ENCODE measurements around the gene INPP5A. TPM values are rescaled to one million over a fixed set of nuclear protein-coding genes. Genes with fewer than 3 reads are reported as not detected.

Gene INPP5A
- total RNA-seq, 1 experiment from 2014 or later = 12.3 TPM

DNA sequence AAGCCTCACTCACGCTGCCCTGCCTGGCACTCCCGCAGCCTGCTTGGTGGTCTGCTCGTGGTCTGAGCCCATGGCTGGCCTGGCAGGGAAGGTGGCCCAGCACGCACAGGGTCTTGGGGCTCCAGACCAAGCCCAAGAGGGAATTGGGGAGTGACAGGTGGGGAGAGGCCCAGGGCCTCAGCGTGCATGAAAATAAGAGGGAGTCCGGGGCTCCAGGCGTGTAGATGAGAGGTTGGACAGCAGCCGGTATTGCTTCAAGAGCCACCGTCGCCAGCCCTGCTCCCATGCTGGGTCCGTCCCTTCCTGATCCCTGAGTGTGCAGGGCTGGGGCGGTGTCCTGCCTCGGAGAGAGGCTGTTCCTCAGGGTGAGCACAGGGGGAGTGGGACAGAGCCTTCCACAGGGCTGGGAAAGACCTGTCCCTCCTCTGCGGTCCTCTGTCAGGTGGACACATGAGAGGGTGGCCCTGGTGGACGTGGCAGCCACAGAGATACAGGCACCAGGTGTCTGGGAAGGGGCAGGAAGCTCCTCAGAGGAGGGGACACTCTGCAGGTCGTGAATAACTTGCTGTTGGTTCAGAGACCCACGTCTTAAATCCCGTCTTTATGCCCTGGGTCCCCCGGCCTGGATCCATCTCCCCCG, 113.1 kb downstream of the INPP5A start:
- ChIA-PET POLR2A (no interaction called here), CTCF (no interaction called here), RAD21 (ENCODE audit: low non-redundant PET in 1 of 2, low total read pairs in 2 of 2, uncharacterized antibody in 2 of 2, unreplicated experiment in 2 of 2) (no interaction called here)
- ATAC-seq (no peak), DNase-seq (ENCODE audit: low read depth, low spot score) (no peak)
- BruUV-seq (replicated peaks) = no TSS peak
- no peaks in the 10 kb centered on the region for H3K9me3 ChIP-seq (ENCODE audit: control insufficient read depth in 1 of 2, insufficient read depth in 1 of 2, low read depth in 1 of 2, low read length in 2 of 2)
- no peak overlapping the region for H2AFZ ChIP-seq (ENCODE audit: low read depth, low read length, poor library complexity, severe bottlenecking)
- intact Hi-C loops (cut with micrococcal nuclease) = no loop called here
- no peaks in the 10 kb centered on the region for H3K27me3 ChIP-seq (ENCODE audit: insufficient read depth, low read length)
- H3K79me2 ChIP-seq (ENCODE audit: insufficient read depth, low read length) = no peaks in the 10 kb centered on the region
- H3K4me3 ChIP-seq (replicated peaks in 1 of 2; ENCODE audit: low read depth in 1 of 2, low read length in 2 of 2) = no peak overlapping the region
- H3K4me1 ChIP-seq (ENCODE audit: control insufficient read depth in 1 of 2, insufficient read depth in 2 of 2, low read length in 2 of 2) = no peaks in the 10 kb centered on the region
- no peaks in the 10 kb centered on the region for H3K36me3 ChIP-seq (ENCODE audit: control insufficient read depth in 1 of 2, insufficient read depth in 2 of 2, low read length in 2 of 2)
- no peak overlapping the region for H3K9ac ChIP-seq (ENCODE audit: low read length)
- H3K4me2 ChIP-seq (ENCODE audit: low read length) = no peak overlapping the region
- no peaks in the 10 kb centered on the region for H4K20me1 ChIP-seq (ENCODE audit: insufficient read depth)
- no peak for TF ChIP-seq SIN3A (IDR thresholded peaks at IDR 0.05; ENCODE audit: low read depth)
- no peak for TF ChIP-seq SP1 (IDR thresholded peaks at IDR 0.05; ENCODE audit: low read depth)
- no peak for TF ChIP-seq JUND (IDR thresholded peaks at IDR 0.05)
- no peak for TF ChIP-seq TCF7L2 (IDR thresholded peaks at IDR 0.05; ENCODE audit: borderline replicate concordance, extremely low read depth, insufficient read depth, insufficient read length)
- no peak overlapping the region for H3K27ac ChIP-seq (ENCODE audit: low read depth, low read length)
- H3K9me2 ChIP-seq (ENCODE audit: insufficient read depth) = no peaks in the 10 kb centered on the region

DNA sequence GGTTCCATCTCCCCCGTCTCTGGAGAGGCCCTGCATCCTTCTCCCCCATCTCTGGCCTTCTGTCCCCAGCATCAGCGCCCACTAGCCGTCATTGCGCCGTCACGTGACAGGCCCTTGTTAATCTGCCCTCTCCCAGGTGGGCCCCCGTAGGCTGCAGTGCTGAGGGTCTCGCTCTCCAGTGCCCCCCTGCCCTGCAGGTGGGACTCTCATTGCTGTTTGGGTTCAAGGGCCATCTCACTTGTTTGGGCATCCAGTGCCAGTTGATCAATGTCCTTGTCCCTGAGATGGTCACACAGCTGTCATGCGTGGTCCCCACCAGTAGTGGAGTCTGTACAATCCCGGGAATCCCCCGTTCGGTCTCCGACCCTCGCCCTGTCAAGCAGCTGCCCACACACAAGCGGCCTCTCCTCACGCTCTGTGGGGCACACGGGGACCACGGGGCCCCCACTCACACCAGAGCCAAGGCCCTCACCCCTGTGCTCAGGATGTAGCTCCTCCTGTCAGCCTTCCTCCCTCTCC, 114.0 kb downstream of the INPP5A start:
- DNase-seq (ENCODE audit: low read depth, low spot score) = no peak
- no peaks in the 10 kb centered on the region for H4K20me1 ChIP-seq (ENCODE audit: insufficient read depth)
- H3K9ac ChIP-seq (ENCODE audit: low read length) = no peak overlapping the region
- H3K4me2 ChIP-seq (ENCODE audit: low read length) = no peak overlapping the region
- H3K9me3 ChIP-seq (ENCODE audit: control insufficient read depth in 1 of 2, insufficient read depth in 1 of 2, low read depth in 1 of 2, low read length in 2 of 2) = no peaks in the 10 kb centered on the region
- H3K79me2 ChIP-seq (ENCODE audit: insufficient read depth, low read length) = no peaks in the 10 kb centered on the region
- no peak overlapping the region for H3K27ac ChIP-seq (ENCODE audit: low read depth, low read length)
- no peak for ATAC-seq
- H2AFZ ChIP-seq (ENCODE audit: low read depth, low read length, poor library complexity, severe bottlenecking) = no peak overlapping the region
- ChIA-PET RAD21 (ENCODE audit: low non-redundant PET in 1 of 2, low total read pairs in 2 of 2, uncharacterized antibody in 2 of 2, unreplicated experiment in 2 of 2) (no interaction called here), CTCF (no interaction called here), POLR2A (no interaction called here)
- H3K9me2 ChIP-seq (ENCODE audit: insufficient read depth) = no peaks in the 10 kb centered on the region
- intact Hi-C loops (cut with micrococcal nuclease) = no loop called here
- no peaks in the 10 kb centered on the region for H3K27me3 ChIP-seq (ENCODE audit: insufficient read depth, low read length)
- no TSS peak for BruUV-seq (replicated peaks)
- H3K4me3 ChIP-seq (replicated peaks in 1 of 2; ENCODE audit: low read depth in 1 of 2, low read length in 2 of 2) = no peak overlapping the region
- H3K4me1 ChIP-seq (ENCODE audit: control insufficient read depth in 1 of 2, insufficient read depth in 2 of 2, low read length in 2 of 2) = no peaks in the 10 kb centered on the region
- no peaks in the 10 kb centered on the region for H3K36me3 ChIP-seq (ENCODE audit: control insufficient read depth in 1 of 2, insufficient read depth in 2 of 2, low read length in 2 of 2)
- no peak for TF ChIP-seq RAD21 (IDR thresholded peaks at IDR 0.05; ENCODE audit: low read depth)
- TF ChIP-seq, protein P1, sequence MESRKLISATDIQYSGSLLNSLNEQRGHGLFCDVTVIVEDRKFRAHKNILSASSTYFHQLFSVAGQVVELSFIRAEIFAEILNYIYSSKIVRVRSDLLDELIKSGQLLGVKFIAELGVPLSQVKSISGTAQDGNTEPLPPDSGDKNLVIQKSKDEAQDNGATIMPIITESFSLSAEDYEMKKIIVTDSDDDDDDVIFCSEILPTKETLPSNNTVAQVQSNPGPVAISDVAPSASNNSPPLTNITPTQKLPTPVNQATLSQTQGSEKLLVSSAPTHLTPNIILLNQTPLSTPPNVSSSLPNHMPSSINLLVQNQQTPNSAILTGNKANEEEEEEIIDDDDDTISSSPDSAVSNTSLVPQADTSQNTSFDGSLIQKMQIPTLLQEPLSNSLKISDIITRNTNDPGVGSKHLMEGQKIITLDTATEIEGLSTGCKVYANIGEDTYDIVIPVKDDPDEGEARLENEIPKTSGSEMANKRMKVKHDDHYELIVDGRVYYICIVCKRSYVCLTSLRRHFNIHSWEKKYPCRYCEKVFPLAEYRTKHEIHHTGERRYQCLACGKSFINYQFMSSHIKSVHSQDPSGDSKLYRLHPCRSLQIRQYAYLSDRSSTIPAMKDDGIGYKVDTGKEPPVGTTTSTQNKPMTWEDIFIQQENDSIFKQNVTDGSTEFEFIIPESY (IDR thresholded peaks at IDR 0.05; ENCODE audit: extremely low read depth, insufficient replicate concordance, low read length) = no peak
- no peak for TF ChIP-seq POLR2AphosphoS5 (IDR thresholded peaks at IDR 0.05; ENCODE audit: low read depth, low read length)
- no peak for TF ChIP-seq JUND (IDR thresholded peaks at IDR 0.05)
- TF ChIP-seq, protein P2, sequence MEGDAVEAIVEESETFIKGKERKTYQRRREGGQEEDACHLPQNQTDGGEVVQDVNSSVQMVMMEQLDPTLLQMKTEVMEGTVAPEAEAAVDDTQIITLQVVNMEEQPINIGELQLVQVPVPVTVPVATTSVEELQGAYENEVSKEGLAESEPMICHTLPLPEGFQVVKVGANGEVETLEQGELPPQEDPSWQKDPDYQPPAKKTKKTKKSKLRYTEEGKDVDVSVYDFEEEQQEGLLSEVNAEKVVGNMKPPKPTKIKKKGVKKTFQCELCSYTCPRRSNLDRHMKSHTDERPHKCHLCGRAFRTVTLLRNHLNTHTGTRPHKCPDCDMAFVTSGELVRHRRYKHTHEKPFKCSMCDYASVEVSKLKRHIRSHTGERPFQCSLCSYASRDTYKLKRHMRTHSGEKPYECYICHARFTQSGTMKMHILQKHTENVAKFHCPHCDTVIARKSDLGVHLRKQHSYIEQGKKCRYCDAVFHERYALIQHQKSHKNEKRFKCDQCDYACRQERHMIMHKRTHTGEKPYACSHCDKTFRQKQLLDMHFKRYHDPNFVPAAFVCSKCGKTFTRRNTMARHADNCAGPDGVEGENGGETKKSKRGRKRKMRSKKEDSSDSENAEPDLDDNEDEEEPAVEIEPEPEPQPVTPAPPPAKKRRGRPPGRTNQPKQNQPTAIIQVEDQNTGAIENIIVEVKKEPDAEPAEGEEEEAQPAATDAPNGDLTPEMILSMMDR (IDR thresholded peaks at IDR 0.05 in 2 of 3, conservative IDR thresholded peaks at IDR 0.05 in 1 of 3; ENCODE audit: borderline replicate concordance in 1 of 3, insufficient read depth in 1 of 3, low read depth in 2 of 3, low read length in 2 of 3) = no peak
- no peak for TF ChIP-seq ELF1 (IDR thresholded peaks at IDR 0.05; ENCODE audit: borderline replicate concordance, low read depth)
- TF ChIP-seq SIN3A (IDR thresholded peaks at IDR 0.05; ENCODE audit: low read depth) = no peak
- TF ChIP-seq SRF (IDR thresholded peaks at IDR 0.05; ENCODE audit: low read depth) = no peak
- TF ChIP-seq CBX3 (IDR thresholded peaks at IDR 0.05; ENCODE audit: low read depth) = no peak
- TF ChIP-seq, protein P3, sequence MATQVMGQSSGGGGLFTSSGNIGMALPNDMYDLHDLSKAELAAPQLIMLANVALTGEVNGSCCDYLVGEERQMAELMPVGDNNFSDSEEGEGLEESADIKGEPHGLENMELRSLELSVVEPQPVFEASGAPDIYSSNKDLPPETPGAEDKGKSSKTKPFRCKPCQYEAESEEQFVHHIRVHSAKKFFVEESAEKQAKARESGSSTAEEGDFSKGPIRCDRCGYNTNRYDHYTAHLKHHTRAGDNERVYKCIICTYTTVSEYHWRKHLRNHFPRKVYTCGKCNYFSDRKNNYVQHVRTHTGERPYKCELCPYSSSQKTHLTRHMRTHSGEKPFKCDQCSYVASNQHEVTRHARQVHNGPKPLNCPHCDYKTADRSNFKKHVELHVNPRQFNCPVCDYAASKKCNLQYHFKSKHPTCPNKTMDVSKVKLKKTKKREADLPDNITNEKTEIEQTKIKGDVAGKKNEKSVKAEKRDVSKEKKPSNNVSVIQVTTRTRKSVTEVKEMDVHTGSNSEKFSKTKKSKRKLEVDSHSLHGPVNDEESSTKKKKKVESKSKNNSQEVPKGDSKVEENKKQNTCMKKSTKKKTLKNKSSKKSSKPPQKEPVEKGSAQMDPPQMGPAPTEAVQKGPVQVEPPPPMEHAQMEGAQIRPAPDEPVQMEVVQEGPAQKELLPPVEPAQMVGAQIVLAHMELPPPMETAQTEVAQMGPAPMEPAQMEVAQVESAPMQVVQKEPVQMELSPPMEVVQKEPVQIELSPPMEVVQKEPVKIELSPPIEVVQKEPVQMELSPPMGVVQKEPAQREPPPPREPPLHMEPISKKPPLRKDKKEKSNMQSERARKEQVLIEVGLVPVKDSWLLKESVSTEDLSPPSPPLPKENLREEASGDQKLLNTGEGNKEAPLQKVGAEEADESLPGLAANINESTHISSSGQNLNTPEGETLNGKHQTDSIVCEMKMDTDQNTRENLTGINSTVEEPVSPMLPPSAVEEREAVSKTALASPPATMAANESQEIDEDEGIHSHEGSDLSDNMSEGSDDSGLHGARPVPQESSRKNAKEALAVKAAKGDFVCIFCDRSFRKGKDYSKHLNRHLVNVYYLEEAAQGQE (IDR thresholded peaks at IDR 0.05; ENCODE audit: low read depth) = no peak
